HL-60 (cell line): ENCODE measurements around the gene ZNF766.

Experiments used
- CTCF ChIP-seq: IDR thresholded peaks from one replicate; pipeline ENCODE4 v1.5.1; 2011; ENCODE audit warnings: low read length, control low read depth, inconsistent platforms; ENCODE audit not compliant: insufficient read depth
- GABPA ChIP-seq: IDR thresholded peaks from 2 replicates; pipeline ENCODE4 v1.6.1; 2012; ENCODE audit warnings: low read depth
- POLR2AphosphoS5 ChIP-seq: IDR thresholded peaks from 2 replicates; pipeline ENCODE4 v1.6.1; 2012; ENCODE audit warnings: low read depth
- REST ChIP-seq: IDR thresholded peaks from 2 replicates; pipeline ENCODE4 v1.6.1; 2012; ENCODE audit warnings: low read depth; ENCODE audit not compliant: insufficient replicate concordance
- SPI1 ChIP-seq: IDR thresholded peaks from 2 replicates; pipeline ENCODE4 v1.6.1; 2012; ENCODE audit warnings: low read depth, mild to moderate bottlenecking, borderline replicate concordance

- TF ChIP-seq CTCF, result no peak
- no peak for TF ChIP-seq REST
- no peak for TF ChIP-seq POLR2AphosphoS5
- TF ChIP-seq GABPA, result no peak
- TF ChIP-seq SPI1, result no peak
Observed at GRCh38 chr19:52231154-52231910, 38.1 kb upstream of the ZNF766 start.
